Adrenal gland (tissue), 12 donors: ENCODE results near the gene CFD. TPM values are rescaled to one million over a fixed set of nuclear protein-coding genes. Genes with fewer than 3 reads are reported as not detected.
"Not testable (repeated sequence)": the region's sequence is repeated elsewhere in the genome, so short reads cannot be mapped to it uniquely, and the experiment has no call there.

ENCODE experiments used
- DNase-seq, 7 donors: peaks; one replicate each; pipeline ENCODE4 v3.0.0-alpha.2; 2019 to 2020
- H3K27ac ChIP-seq, 5 donors: fragments of 200-600 bp; sonication (generic) in 4 of 5; 1 replicate in 3 of 5; 2 replicates in 2 of 5; pipeline versions ENCODE4 v1.5.1 to v1.8.0; 2016 to 2020; ENCODE audit warnings: mild to moderate bottlenecking in 1 of 5
- H3K27me3 ChIP-seq: fragments of 200-600 bp; 2 replicates; pipeline ENCODE4 v1.8.0; 2021
- H3K36me3 ChIP-seq, 2 donors: fragments of 200-600 bp; replicated peaks in 1 of 2; 1 replicate in 1 of 2; 2 replicates in 1 of 2; pipeline versions ENCODE4 v1.5.1 to v1.8.0; 2018 to 2022
- H3K4me1 ChIP-seq, 2 donors: fragments of 200-600 bp; replicated peaks in 1 of 2; 1 replicate in 1 of 2; 2 replicates in 1 of 2; pipeline versions ENCODE4 v1.5.1 to v1.8.0; 2018 to 2021
- H3K4me3 ChIP-seq, 4 donors: fragments of 200-600 bp; sonication (generic) in 3 of 4; one replicate each; pipeline ENCODE4 v1.5.1; 2016 to 2018
- H3K9me3 ChIP-seq, 3 donors: fragments of 200-600 bp; sonication (generic) in 1 of 3; replicated peaks in 1 of 3; 1 replicate in 2 of 3; 2 replicates in 1 of 3; pipeline versions ENCODE4 v1.5.1 to v1.8.0; 2016 to 2021
- POLR2A ChIP-seq, 2 donors: fragments of 450-650 bp; IDR thresholded peaks; one replicate each; pipeline ENCODE4 v1.6.1; 2017; ENCODE audit warnings: antibody characterized with exemption in 2 of 2, mild to moderate bottlenecking in 2 of 2, moderate library complexity in 1 of 2
- WGBS, 4 donors: extraction: QIAGEN DNeasy Blood & Tissue Kit in 2 of 4; methylation state at CpG; one replicate each; pipeline versions ENCODE4 v1.1.5 to v1.1.7; 2013 to 2017; 5-methylcytosine and 5-hydroxymethylcytosine counted together
- intact Hi-C, 2 donors: fragments of 100-400 bp; cut with DNase I; formaldehyde crosslinking; loops; one replicate each; pipeline versions ENCODE4 v1.14.1 to v1.15.0; 2022 to 2023
- polyA plus RNA-seq, 3 donors: library from polyadenylated mRNA; stranded (reverse); fragments of 200-250 nt in 2 of 3; fragments of 350-450 nt in 1 of 3; fragmentation: Illumina TruSeq in 1 of 3; extraction: RNeasy Lipid Tissue Mini Kit (QIAGEN cat#74804) in 1 of 3; gene quantifications; one replicate each; pipeline ENCODE4 v1.2.3, GENCODE V29; 2013 to 2014
- total RNA-seq, 9 donors: library from RNA; depleted of rRNA in 4 of 9; stranded (reverse); fragments of >200 nt in 4 of 9; fragments of 120-200 nt in 1 of 9; fragmentation: NEBNext Ultra II Directional in 1 of 9; extraction: Animal tissue kit (Norgen Biotek cat#: 25700) in 1 of 9; gene quantifications; one replicate each; pipeline versions ENCODE4 v1.1.0 to v1.2.4, GENCODE V29; 2013 to 2023
- TF ChIP-seq, protein P1 (sequence below), 6 experiments: fragments of 450-650 bp in 4 of 6; fragments of 200-600 bp in 2 of 6; sonication (generic) in 1 of 6; IDR thresholded peaks; 1 replicate in 5 of 6; 2 replicates in 1 of 6; pipeline versions ENCODE4 v1.5.1 to v1.8.0; 2016 to 2021; ENCODE audit warnings: antibody characterized with exemption in 6 of 6, mild to moderate bottlenecking in 2 of 6, moderate library complexity in 1 of 6
- donor health status: healthy with polysubstance abuse.
- donor health status: Bipolar disorder and iron deficiency.
- donor health status: DM: yes; HTN: yes; CAD: no.
- donor health status: DM: no; HTN: no; CAD: no.
- donor health status: DM: no; HTN: no; CAD: no.
- donor health status: DM: yes; HTN: yes; CAD: no.

Gene CFD
- total and polyA plus RNA-seq, 12 donors, result 0.92 to 466 (median 55.1) TPM

DNA sequence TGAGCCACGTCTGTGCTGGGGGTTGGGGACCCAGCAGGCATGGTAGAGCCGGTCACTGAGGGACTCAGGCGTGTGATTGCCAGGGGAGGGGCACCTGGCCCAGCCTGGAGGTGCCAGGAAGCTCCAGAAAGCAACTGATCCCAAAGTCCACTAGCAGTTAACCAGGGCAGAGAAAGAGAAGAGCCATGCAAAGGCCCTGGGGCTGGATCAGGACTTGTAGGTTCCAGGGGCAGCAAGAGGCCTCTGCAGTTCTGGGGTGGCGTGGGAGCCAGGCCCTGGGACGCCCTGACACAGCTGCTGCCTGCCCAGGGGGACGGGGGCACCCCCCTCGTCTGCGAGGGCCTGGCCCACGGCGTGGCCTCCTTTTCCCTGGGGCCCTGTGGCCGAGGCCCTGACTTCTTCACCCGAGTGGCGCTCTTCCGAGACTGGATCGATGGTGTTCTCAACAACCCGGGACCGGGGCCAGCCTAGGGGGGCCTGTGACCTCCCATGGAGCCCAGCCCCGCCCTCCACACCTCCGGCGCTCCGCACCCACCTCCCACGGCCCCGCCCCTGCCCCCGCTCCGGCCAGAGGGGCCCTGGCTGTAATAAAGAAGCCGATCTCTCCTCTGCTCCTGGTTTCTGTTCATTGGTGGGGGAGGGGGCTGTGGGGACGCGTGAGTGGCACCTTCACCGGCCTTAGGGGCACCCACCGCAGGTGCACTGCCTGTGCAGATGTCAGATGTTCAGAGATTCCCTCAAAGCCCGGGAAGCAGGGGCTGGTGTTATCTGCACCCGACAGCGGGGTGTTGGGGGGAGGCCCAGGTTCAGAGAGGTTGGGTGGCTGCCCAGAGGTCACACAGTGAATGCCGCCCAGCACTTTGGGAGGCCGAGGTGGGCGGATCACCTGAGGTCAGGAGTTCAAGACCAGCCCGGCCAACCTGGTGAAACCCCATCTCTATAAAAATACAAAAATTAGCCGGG, 27.8 kb upstream of the CFD start:
- DNase-seq, result no peak
- 55 to 80% (median 67%) methylated on average over 8 to 38 of the region's 38 CpGs for WGBS, 4 donors
- H3K4me3 ChIP-seq, result no peak overlapping the region
- no peaks in the 10 kb centered on the region for H3K36me3 ChIP-seq
- TF ChIP-seq, protein P1, sequence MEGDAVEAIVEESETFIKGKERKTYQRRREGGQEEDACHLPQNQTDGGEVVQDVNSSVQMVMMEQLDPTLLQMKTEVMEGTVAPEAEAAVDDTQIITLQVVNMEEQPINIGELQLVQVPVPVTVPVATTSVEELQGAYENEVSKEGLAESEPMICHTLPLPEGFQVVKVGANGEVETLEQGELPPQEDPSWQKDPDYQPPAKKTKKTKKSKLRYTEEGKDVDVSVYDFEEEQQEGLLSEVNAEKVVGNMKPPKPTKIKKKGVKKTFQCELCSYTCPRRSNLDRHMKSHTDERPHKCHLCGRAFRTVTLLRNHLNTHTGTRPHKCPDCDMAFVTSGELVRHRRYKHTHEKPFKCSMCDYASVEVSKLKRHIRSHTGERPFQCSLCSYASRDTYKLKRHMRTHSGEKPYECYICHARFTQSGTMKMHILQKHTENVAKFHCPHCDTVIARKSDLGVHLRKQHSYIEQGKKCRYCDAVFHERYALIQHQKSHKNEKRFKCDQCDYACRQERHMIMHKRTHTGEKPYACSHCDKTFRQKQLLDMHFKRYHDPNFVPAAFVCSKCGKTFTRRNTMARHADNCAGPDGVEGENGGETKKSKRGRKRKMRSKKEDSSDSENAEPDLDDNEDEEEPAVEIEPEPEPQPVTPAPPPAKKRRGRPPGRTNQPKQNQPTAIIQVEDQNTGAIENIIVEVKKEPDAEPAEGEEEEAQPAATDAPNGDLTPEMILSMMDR (IDR thresholded peaks at IDR 0.05), result no peak
- no peak for TF ChIP-seq POLR2A (IDR thresholded peaks at IDR 0.05)
- H3K27ac ChIP-seq, result no peak overlapping the region
- H3K9me3 ChIP-seq, result no peaks in the 10 kb centered on the region
- peaks cover 6% of the 10 kb centered on the region for H3K27me3 ChIP-seq
- H3K4me1 ChIP-seq, result no peaks in the 10 kb centered on the region
- intact Hi-C loops, result no loop called here

DNA sequence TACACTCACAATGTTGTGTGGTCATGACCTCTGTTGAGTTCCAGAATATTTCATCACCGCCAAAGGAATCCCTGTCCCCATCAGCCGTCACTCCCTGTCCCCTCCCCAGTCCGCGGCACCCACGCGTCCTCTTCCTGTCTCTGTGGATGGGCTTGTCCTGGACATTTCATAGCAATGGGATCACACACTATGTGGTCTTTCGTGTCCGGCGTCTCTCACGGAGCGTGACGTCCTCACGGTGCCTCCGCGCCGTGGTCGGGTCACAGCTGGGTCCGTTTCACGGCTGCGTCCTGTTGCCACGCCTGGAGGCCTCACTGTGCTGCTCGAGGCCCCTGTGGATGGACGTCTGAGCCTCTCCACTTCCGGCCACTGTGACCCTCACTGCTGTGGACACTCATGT, 25.2 kb upstream of the CFD start:
- no peak for DNase-seq
- WGBS, 4 donors, result 66 to 79% (median 70%) methylated on average over 23 to 24 of the region's 24 CpGs
- Histone ChIP-seq H3K36me3 (no peaks in the 10 kb centered on the region), H3K9me3 (no peaks in the 10 kb centered on the region), H3K4me1 (no peaks in the 10 kb centered on the region), H3K4me3 (no peak overlapping the region), H3K27me3 (no peaks in the 10 kb centered on the region), H3K27ac (no peak overlapping the region)
- intact Hi-C loops, result no loop called here
- TF ChIP-seq, protein P1 (IDR thresholded peaks at IDR 0.05), result no peak
- TF ChIP-seq POLR2A (IDR thresholded peaks at IDR 0.05), result no peak

DNA sequence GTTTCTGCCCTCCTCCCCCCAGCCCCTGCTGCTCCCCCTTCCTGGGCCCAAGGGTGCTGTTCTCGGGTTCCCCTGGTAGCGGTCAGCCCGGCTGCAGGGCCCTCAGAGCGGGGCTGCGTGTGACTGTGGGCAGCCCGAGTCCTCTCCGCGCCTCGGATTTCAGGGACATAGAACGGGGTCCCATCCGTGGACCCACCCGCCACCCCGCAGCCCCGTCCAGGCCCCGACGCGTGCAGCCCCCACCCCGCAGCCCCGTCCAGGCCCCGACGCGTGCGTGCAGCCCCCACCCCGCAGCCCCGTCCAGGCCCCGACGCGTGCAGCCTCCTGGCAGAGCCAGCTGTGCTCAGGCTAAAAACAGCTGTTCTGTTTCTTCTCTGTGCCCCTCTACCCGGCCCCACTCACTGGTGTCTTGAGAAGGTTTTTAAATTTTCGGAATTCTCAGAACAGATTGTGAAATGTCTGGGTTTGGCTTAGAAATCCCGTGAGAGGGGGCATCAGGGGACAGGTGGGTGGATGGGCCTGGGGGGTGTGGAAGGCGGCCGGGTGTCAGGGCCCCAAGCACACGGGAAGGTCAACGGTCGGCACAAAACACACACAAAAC, 24.2 kb upstream of the CFD start:
- Histone ChIP-seq H3K36me3 (no peaks in the 10 kb centered on the region), H3K27ac (no peak overlapping the region), H3K4me1 (no peaks in the 10 kb centered on the region), H3K4me3 (no peak overlapping the region), H3K27me3 (no peaks in the 10 kb centered on the region), H3K9me3 (no peaks in the 10 kb centered on the region)
- intact Hi-C loops, result no loop called here
- TF ChIP-seq, protein P1 (IDR thresholded peaks at IDR 0.05), result no peak
- TF ChIP-seq POLR2A (IDR thresholded peaks at IDR 0.05), result no peak
- WGBS, 4 donors, result 36 to 71% (median 62%) methylated on average over 7 to 36 of the region's 36 CpGs
- DNase-seq, result no peak

DNA sequence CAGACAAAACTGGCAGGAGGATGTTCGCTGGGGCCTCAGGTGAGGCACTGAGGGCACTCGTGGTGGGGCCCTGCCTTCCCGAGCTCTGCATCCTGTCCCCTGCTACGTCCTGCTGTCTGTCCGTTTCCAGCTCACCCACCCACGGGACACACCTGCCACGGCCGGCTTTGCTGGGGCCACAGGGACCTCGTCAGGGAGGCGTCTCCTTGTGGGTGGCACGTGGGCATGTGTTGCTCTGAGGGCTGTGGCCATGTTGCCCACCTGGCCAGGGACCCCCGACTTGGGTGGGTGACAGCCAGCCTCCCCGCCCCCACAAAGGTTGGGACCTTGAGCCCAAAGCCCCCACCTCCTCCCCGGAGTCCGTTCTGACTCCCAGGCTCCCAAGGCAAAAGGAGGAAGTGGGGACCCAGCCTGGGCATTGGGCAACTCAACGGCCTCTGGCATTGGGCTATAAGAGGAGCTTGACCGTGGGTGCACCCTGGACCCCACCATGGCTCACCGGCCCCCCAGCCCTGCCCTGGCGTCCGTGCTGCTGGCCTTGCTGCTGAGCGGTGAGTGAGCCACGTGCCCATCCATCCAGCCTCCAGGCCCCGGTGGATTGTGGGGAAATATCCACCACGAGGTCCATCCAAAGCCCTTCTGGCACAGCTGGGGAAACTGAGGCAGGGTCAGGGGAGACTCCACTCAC, 18.8 kb upstream of the CFD start, which contains the start of gene PRTN3:
TSS of gene PRTN3 (plus strand) at position 481 of the 688 bp plus-strand sequence. CDS start at position 491, 10 bp downstream.
- H3K27me3 ChIP-seq, result peaks cover 12% of the 10 kb centered on the region

DNA sequence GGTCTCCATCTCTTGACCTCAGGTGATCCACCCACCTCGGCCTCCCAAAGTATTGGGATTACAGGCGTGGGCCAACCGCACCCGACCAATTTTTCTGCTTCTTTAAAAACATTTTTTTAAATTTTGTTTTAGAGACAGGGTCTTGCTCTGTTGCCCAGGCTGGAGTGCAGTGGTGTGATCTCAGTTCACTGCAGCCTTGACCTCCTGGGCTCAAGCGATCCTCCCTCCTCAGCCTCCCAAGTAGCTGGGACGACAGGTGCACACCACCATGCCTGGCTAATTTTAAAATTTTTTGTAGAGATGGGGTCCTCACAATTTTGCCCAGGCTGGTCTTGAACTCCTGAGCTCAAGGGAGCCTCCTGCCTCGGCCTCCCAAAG, 16.7 kb upstream of the CFD start:
- 72 to 79% (median 76%) methylated on average over 7 of the region's 7 CpGs for WGBS, 4 donors
- intact Hi-C loops, result not testable (repeated sequence)

More for the DNA sequence above, 18.8 kb upstream of the CFD start, which contains the start of gene PRTN3:
- no peaks in the 10 kb centered on the region for H3K36me3 ChIP-seq
- no peak within 1 kb of the TSS for H3K4me3 ChIP-seq
- WGBS, 4 donors, result 54 to 67% (median 67%) methylated on average over 3 to 24 of the region's 24 CpGs; no CpG with 5 or more reads in 1 of the 4 donors
- TF ChIP-seq, protein P1 (IDR thresholded peaks at IDR 0.05), result no peak
- TF ChIP-seq POLR2A (IDR thresholded peaks at IDR 0.05), result no peak
- no peaks in the 10 kb centered on the region for H3K9me3 ChIP-seq
- DNase-seq, result no peak
- no peak within 1 kb of the TSS for H3K27ac ChIP-seq
- peaks cover 9 to 10% of the 10 kb centered on the region in 2 donors for H3K4me1 ChIP-seq
- intact Hi-C loops, result no loop called here

More for the DNA sequence above, 16.7 kb upstream of the CFD start:
- H3K9me3 ChIP-seq, H3K4me3 ChIP-seq, H3K27ac ChIP-seq, H3K36me3 ChIP-seq, H3K4me1 ChIP-seq, DNase-seq: not testable (repeated sequence)
- peaks cover 16% of the 10 kb centered on the region for H3K27me3 ChIP-seq
